ENCODE measurements around the gene RASEF.

GRCh38 chr9:82989929-82990328, 73.0 kb downstream of the RASEF start:
- TF ChIP-seq CTCF (IDR thresholded peaks at IDR 0.05; ENCODE audit: low read depth, low read length, poor library complexity, severe bottlenecking) (no peak), EZH2phosphoT487 (IDR thresholded peaks at IDR 0.05; ENCODE audit: borderline replicate concordance, low read length) (no peak)

Data from DOHH2 (cell line).